Amniotic epithelial cell (primary cell): Measurements from ENCODE around the gene MN1.
"Not testable (repeated sequence)": the region's sequence is repeated elsewhere in the genome, so short reads cannot be mapped to it uniquely, and the experiment has no call there.

Experiments
- DNase-seq: peaks from one replicate; pipeline ENCODE4 v3.0.0-alpha.2; 2010; ENCODE audit warnings: low read depth

The MN1 gene

DNA sequence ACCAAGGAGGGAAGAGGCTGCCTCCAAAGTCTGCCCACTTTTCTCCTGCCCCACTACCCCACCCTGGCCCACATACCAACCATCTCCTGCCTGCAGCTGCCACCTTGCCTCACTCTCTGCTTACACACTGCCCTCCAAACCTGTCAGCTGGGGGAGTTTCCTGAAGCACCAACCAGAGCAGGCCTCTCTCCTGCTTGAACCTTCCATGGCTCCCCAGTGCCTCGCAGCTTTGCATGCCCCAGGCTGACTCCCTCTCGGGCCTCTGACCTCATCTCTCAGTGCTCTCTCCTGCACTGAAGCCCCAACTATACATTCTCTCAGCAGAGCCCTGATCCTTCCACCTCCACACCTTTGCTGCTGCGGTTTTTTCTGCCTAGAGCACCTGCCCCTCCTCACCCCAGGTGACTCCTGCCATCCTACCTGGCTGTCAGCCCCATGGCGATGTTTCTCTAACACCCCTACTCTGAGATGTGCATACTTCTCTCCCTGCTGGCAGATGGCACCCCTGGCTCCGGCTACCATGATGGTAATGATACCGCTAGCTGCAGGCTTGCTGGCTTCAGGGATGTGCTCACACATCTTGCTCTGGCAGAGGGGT lies 43.5 kb downstream of the MN1 start:
- no peak for DNase-seq

DNA sequence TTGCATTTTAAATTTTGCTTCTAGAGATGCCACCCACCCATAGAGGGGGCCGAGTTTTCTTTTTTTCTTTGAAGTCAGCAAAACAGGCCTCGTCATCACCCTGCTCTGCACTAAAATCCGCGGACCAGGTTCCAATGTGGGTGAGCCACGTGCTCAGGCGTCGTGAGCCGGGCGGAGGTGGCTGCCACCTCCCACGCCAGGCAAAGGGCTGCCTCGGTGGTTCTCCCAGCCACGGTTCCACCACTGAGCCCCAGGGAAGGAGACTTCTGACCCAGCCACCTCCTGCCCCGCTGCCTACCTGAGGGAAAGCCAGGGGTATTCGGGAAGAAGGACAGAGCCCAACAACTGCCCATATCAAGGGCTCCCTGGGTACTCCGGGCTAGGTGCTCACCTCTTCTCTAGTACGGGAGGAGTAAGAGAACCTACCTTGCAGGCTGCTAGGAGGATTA lies 45.3 kb downstream of the MN1 start:
- no peak for DNase-seq

DNA sequence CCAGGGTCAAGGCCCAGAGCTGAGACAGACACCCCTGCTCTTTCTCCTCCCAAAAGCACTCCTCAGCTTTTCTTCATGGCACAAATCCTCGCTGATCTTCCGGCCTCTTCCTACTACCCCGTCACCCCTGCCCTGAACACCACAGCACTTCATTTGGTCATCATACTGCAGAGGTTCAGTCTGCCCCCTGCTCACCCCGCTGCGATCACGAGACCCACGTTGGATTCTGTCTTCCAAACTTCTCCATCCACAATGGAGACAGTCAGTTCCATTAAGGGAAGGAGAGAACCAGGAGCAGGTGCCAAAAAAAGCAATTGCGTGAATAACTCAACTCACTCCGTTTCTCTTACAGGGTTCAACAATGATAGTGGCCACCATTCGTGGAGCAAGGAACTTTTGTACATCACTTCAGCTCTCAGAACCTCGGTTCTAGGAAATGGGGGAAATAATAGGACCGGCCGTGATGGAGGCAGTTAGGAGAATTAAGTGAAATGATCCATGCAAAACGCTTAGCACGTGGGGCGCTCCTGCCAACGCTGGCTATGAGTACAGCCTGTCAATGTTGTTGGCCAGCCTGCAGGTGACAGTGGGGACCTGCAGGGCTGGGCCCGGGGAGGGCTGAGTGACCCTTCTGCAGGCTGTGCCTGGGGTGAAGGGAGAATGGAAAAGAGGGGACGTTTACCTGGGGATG lies 45.9 kb downstream of the MN1 start:
- DNase-seq: no peak

DNA sequence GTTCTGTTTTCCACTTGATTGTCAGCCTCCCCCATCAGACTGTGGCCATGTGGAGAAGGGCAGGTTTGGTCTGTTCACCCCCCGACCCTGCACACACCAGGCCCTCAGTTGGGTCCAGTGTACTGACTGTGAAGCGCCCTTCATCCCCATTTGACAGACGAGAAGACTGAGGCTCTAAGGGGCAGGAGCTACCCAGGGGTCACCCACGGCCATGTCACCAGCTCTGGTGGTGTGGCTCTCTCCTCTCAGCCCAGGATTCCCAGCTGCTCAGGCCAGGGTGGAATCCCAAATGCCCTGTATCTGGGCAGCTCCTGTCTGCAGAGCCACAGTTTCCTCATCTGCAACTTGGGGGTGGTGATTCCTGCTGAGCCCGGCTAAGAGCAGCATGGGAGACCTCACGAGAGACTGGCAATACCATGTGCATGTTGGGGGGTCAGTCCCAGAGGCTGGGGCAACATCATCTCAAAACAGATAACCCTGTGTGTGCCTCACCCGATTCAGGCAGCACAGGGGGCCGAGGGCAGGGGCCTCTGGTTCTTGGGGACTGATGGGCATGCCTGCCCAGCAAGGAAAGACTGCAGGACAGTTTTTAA lies 46.6 kb downstream of the MN1 start:
- DNase-seq: no peak

GRCh38 chr22:27754247-27754887 lies 47.2 kb downstream of the MN1 start:
- peak; percentile 69 for DNase-seq

DNA sequence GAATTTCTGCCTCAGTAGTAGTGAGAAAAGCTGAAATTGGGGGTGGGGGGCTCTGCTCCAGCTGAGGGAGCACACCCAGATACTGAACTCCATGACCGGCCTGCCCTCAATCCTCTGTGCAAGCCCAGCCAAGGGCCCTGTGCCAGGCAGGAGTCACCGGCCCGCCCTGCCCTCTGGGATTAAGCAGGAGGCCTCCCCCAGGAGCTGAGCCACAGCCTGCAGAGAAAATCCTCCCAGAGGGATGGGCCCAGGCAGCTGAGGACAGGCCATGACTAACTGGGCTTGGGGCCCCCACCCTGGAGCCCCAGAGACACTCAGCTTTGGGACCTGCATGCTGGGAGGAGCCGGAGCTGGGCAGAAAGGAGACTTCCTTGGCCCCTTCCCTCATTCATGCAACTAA lies 48.8 kb downstream of the MN1 start:
- peak; percentile 79 for DNase-seq

DNA sequence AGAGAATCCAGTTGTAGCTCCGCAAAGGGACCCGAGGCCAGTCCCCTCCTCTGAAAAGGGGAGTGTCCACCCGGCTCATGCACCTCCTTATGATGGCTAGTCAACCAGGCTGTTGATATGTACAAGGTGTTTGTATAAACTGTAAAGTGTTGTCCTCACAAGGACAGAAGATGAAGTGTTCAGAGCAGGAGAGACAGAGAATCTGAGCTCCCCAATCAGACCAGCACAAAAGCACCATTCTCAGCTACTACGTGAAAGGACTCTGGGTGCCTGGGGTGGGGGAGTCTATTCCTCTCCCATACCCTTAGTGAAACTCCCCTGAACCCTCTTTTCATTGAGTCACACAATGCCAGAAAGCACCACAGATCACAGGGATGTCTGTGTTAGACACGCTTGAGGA lies 49.4 kb downstream of the MN1 start:
- DNase-seq: no peak

DNA sequence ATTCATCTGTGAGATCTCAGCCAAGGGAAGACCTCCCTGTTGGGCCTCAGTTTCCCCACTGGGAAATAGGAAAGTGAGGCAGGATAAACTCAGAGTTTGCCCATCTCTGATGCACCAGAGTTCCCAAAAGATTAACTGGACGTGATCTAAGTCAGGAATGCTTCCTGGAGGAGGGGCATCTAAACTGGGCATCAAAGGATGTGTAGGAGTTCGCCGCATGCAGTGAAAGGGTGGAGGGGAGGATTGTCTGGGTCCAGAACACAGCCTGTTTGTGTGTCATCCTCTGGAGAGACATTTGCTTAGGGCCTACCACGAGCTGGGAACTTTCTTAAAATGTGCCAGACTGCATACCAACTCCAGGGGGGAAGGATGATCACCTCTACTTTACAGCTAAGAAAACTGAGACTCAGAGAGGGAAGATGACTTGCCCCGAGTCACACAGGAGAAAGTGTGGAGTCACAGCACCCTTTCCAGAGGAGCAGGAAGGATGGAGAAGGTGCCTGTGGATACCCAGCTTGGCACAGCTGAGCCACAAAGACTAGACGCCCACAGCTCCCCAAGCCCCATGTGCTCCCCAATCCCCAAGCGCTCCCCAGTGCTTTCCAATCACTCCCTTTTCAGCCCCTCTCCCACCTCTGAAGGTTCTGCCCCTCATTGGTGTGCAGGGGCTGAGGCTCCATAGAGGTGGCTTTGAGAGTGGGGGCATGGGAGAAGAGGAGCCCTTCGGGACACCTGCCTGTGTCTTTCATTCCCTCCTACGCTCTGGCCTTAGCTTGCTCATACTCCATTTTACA lies 50.1 kb downstream of the MN1 start:
- no peak for DNase-seq

- DNase-seq: no peak
These were observed 50.8 kb downstream of the MN1 start for GRCh38 chr22:27750584-27751265.

GRCh38 chr22:27749597-27750225 lies 51.8 kb downstream of the MN1 start:
- DNase-seq: peak; percentile 68

DNA sequence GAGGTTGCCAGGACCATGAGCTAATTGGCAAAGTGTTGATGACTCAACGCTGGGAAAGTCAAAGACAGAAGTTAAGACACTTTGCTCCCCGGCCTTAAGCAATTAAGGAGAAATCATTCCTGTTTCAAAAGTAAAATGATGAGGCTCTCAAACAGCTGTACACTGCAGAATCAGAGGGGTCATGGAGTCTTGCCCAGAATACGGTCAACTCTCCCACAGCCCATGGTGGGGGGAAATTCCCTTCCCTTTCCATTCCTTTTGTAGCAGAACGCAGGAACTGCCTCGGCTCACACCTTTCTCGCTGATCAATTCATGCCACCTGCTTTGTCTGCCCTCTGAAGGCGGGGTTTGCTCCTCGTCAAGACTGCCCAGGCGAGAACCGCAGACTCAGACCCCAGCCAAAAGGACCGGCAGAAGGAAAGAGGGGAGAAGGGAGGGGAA lies 52.8 kb downstream of the MN1 start:
- peak; percentile 86 for DNase-seq

- peak; percentile 65 for DNase-seq
These were observed 53.2 kb downstream of the MN1 start for GRCh38 chr22:27748349-27748748.

DNA sequence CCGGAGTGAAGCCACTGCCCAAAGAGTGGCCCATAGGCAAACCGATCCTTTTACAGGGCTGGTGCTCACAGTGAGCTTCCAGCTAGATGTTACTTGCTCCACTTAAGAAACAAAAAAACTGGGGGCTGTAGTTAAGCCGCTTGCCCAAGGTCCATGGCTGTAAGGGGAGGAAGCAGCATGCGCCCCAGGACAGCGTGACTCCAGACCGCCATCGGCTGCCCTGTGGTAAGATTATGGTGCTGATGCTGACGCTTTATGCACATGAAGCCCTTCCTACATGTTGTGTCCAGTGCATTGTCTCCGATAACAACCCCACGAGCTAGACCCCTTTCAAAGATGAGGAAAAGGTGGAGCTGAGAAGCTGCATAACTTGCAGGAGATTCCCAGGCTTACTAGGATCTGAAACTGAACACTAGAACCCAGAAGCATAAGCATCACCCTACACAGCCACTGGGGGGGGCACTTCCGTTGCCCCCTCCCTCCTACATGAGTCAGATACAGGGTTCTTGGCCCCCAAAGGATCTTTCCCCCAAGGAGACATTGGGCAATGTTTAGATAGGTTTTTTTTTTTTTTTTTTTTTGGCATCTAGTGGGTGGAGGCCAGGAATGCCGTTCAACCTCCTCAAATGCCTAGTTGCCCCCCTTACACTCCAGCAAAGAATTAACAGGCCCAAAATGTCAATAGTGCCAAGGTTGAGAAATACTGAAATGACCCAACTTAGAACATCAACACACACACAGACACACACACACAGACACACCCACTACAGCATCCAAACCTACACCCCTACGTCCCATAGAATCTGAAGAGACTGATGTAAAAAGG lies 53.9 kb downstream of the MN1 start:
- DNase-seq: peak; percentile 24

DNA sequence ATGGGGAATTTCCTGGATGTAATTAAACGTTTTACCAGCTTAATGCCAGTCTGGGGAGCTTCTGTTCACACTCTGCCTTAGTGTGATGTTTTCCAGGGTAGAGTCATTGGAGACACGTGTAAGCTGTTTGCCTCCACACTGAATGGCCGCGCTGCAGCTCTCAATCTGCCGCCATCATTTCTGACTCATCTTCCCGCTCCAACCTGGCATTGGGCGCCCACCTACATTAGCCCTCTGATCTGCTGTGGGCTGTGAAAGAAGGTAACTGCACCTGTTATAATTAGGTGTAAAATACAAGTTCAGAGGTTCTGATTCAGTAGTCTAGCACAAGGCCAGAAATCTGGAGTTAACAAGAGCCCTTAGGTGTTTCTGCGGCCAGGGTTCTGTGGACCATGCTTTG lies 54.6 kb downstream of the MN1 start:
- DNase-seq: no peak

GRCh38 chr22:27745809-27746208 lies 55.7 kb downstream of the MN1 start:
- no peak for DNase-seq

DNA sequence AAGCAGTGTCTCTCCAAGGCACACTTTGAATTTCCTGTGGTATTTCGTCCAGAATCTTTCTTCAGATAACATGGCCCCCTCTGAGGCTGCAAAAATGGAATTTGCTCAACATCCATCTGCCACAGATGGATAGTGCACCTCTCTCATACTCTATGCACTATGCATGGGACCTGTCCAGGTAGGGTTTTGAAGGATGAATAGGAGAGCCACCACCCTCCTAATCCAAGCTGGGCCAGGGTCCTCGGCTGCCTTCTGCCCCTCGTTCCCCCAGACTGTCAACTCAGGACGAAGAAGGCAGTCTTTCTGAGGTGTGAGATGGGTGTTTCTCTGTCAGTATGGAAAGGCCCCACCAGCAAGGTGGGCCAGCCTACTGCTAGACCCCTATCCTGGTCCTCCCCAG lies 56.4 kb downstream of the MN1 start:
- no peak for DNase-seq

DNA sequence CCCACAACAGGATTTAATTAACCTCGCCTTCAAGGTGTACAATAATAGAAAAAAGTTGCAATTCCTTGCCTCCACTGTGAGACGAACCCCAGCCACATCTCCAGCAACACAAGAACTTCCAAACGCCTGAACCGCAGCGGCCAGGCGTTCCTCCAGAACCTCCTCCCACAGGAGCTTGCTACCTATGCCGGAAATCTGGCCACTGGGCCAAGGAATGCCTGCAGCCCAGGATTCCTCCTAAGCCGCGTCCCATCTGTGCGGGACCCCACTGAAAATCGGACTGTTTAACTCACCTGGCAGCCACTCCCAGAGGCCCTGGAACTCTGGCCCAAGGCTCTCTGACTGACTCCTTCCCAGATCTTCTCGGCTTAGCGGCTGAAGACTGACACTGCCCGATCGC lies 57.5 kb downstream of the MN1 start:
- not testable (repeated sequence) for DNase-seq

DNA sequence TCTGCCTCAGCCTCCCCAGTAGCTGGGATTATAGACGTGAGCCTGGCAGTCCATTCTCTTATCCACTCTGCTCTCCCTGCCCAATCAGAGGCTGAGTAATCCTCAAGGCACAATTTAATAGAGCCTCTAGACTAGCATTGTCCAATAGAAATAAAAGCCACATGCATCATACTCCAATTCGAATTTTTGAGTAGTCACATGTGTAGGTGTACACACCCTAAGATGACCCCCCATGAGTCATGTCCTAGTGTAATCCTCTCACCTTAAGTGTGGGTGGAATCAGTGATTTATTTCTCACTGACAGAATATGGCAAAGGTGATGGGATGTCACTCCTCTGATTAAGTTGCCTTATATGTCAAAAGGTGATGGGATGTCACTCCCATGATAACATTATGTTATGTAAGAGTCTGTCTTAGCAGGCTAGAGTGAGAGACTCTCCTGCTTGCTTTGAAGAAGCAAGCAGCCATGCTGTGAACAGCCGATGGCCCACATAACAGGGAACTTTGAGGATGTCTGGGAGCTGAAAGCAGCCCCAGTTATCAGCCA lies 61.3 kb downstream of the MN1 start:
- DNase-seq: no peak

GRCh38 chr22:27737521-27737920 lies 64.0 kb downstream of the MN1 start:
- DNase-seq: no peak

DNA sequence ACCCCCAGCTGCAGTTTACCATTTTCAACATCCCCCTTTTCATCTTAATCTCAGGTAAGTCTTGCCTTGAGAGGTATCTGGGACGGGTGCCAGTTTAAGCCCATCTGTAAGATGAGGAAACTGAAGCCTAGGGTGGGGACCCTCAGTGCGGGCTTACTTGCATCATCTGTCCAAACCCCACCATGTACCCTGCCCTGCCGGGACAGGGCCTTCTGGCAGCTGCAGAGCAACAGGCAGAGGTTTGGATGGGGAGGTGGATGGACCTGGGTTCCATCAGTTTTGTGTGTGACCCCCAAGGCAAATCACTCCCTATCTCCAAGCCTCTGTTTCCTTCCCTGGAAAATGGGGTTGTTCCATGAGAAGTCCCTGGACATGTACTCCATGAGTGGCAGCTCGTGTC lies 67.5 kb downstream of the MN1 start:
- no peak for DNase-seq
